Neural cell (in vitro differentiated cells): ENCODE measurements around the gene ZNRF4. TPM values are rescaled to one million over a fixed set of nuclear protein-coding genes. Genes with fewer than 3 reads are reported as not detected.
"Not testable (repeated sequence)": the region's sequence is repeated elsewhere in the genome, so short reads cannot be mapped to it uniquely, and the experiment has no call there.

Experiments
- H2AFZ ChIP-seq: fragments of 200-600, 300-800 bp; sonication (generic), shearing (Covaris generic); 2 replicates; pipeline ENCODE4 v1.6.0; 2014; ENCODE audit warnings: low read depth, mild to moderate bottlenecking, antibody characterized with exemption, low read length, moderate library complexity
- H3F3A ChIP-seq: fragments of 200-600 bp; shearing (Covaris generic); 2 replicates; pipeline ENCODE4 v1.6.1; 2016; ENCODE audit warnings: mild to moderate bottlenecking, moderate library complexity, mixed read lengths, antibody characterized with exemption, low read length; ENCODE audit not compliant: insufficient read depth, poor library complexity, severe bottlenecking
- H3K27ac ChIP-seq: fragments of 200-600, 300-800 bp; sonication (generic), shearing (Covaris generic); 2 replicates; pipeline ENCODE4 v1.5.1; 2014; ENCODE audit warnings: mild to moderate bottlenecking, low read length, moderate library complexity
- H3K27me3 ChIP-seq: fragments of 300-800, 200-600 bp; sonication (generic), shearing (Covaris generic); 2 replicates; pipeline ENCODE4 v1.6.0; 2014; ENCODE audit warnings: mild to moderate bottlenecking, low read depth, low read length, moderate library complexity; ENCODE audit not compliant: insufficient read depth
- H3K36me3 ChIP-seq: fragments of 300-800, 200-600 bp; sonication (generic), shearing (Covaris generic); 2 replicates; pipeline ENCODE4 v1.5.1; 2014; ENCODE audit warnings: mild to moderate bottlenecking, antibody characterized with exemption, low read length, moderate library complexity; ENCODE audit not compliant: insufficient read depth
- H3K4me2 ChIP-seq: fragments of 300-800, 200-600 bp; sonication (generic), shearing (Covaris generic); 2 replicates; pipeline ENCODE4 v1.6.0; 2014; ENCODE audit warnings: mild to moderate bottlenecking, low read length
- H3K4me3 ChIP-seq: fragments of 300-800, 200-600 bp; sonication (generic), shearing (Covaris generic); 2 replicates; pipeline ENCODE4 v1.5.1; 2014; ENCODE audit warnings: mild to moderate bottlenecking, low read length, moderate library complexity
- H3K79me2 ChIP-seq: fragments of 200-600 bp; shearing (Covaris generic); replicated peaks from 2 replicates; pipeline ENCODE4 v1.6.0; 2014; ENCODE audit warnings: mild to moderate bottlenecking, low read length, moderate library complexity; ENCODE audit not compliant: insufficient read depth
- H3K9ac ChIP-seq: fragments of 300-800, 200-600 bp; sonication (generic), shearing (Covaris generic); 2 replicates; pipeline ENCODE4 v1.6.1; 2016; ENCODE audit warnings: mild to moderate bottlenecking, low read length, mixed read lengths
- H3K9me2 ChIP-seq: fragments of 200-600 bp; shearing (Covaris generic); 2 replicates; pipeline ENCODE4 v1.6.1; 2016; ENCODE audit warnings: mild to moderate bottlenecking, low read length, mixed read lengths; ENCODE audit not compliant: insufficient read depth
- H3K9me3 ChIP-seq: fragments of 200-600, 300-800 bp; sonication (generic), shearing (Covaris generic); 2 replicates; pipeline ENCODE4 v1.6.1; 2016; ENCODE audit warnings: mild to moderate bottlenecking, mixed run types, low read length, moderate library complexity, mixed read lengths
- H4K20me1 ChIP-seq: fragments of 200-600 bp; shearing (Covaris generic); 2 replicates; pipeline ENCODE4 v1.6.1; 2016; ENCODE audit warnings: mild to moderate bottlenecking, mixed run types; ENCODE audit not compliant: insufficient read depth
- EP300 ChIP-seq: fragments of 450-650 bp; conservative IDR thresholded peaks from 2 replicates; pipeline ENCODE4 v1.6.1; 2014; ENCODE audit warnings: antibody characterized with exemption, mild to moderate bottlenecking, moderate library complexity; ENCODE audit not compliant: poor library complexity, severe bottlenecking
- EZH2 ChIP-seq: fragments of 200-600, 300-800 bp; shearing (Covaris generic), sonication (generic); IDR thresholded peaks from 2 replicates; pipeline ENCODE4 v1.6.1; 2014; ENCODE audit warnings: antibody characterized with exemption, low read length, borderline replicate concordance, mild to moderate bottlenecking; ENCODE audit not compliant: insufficient read depth, poor library complexity, severe bottlenecking
- MXI1 ChIP-seq: fragments of 450-650 bp; conservative IDR thresholded peaks from 2 replicates; pipeline ENCODE4 v1.6.1; 2014; ENCODE audit warnings: antibody characterized with exemption, mild to moderate bottlenecking; ENCODE audit not compliant: poor library complexity, severe bottlenecking
- POLR2AphosphoS5 ChIP-seq: IDR thresholded peaks from 2 replicates; pipeline ENCODE4 v1.6.1; 2012
- RAD21 ChIP-seq: fragments of 450-650 bp; conservative IDR thresholded peaks from 2 replicates; pipeline ENCODE4 v1.6.1; 2014; ENCODE audit warnings: antibody characterized with exemption, mild to moderate bottlenecking, moderate library complexity
- REST ChIP-seq: IDR thresholded peaks from 2 replicates; pipeline ENCODE4 v1.6.1; 2012; ENCODE audit warnings: borderline replicate concordance
- SMC3 ChIP-seq: fragments of 450-650 bp; conservative IDR thresholded peaks from 2 replicates; pipeline ENCODE4 v1.6.1; 2014; ENCODE audit warnings: antibody characterized with exemption, mild to moderate bottlenecking, moderate library complexity; ENCODE audit not compliant: poor library complexity
- TAF1 ChIP-seq: IDR thresholded peaks from 2 replicates; pipeline ENCODE4 v1.6.1; 2012; ENCODE audit warnings: low read depth
- polyA minus RNA-seq: library from RNA; depleted of rRNA, polyadenylated mRNA; stranded (reverse); fragments of >200 nt; gene quantifications from 2 replicates; pipeline ENCODE4 v1.2.3, GENCODE V29; 2014
- polyA plus RNA-seq: library from polyadenylated mRNA; depleted of rRNA; stranded (reverse); fragments of >200 nt; gene quantifications from 2 replicates; pipeline ENCODE4 v1.2.3, GENCODE V29; 2014
- TF ChIP-seq, protein P1 (sequence below): fragments of 450-650 bp; IDR thresholded peaks from 2 replicates; pipeline ENCODE4 v1.5.1; 2014; ENCODE audit warnings: antibody characterized with exemption, mild to moderate bottlenecking, moderate library complexity; ENCODE audit not compliant: poor library complexity, severe bottlenecking

ZNRF4 gene, protein sequence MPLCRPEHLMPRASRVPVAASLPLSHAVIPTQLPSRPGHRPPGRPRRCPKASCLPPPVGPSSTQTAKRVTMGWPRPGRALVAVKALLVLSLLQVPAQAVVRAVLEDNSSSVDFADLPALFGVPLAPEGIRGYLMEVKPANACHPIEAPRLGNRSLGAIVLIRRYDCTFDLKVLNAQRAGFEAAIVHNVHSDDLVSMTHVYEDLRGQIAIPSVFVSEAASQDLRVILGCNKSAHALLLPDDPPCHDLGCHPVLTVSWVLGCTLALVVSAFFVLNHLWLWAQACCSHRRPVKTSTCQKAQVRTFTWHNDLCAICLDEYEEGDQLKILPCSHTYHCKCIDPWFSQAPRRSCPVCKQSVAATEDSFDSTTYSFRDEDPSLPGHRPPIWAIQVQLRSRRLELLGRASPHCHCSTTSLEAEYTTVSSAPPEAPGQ
- not detected in 2 replicates for polyA plus RNA-seq
- polyA minus RNA-seq: not detected in 2 replicates

DNA sequence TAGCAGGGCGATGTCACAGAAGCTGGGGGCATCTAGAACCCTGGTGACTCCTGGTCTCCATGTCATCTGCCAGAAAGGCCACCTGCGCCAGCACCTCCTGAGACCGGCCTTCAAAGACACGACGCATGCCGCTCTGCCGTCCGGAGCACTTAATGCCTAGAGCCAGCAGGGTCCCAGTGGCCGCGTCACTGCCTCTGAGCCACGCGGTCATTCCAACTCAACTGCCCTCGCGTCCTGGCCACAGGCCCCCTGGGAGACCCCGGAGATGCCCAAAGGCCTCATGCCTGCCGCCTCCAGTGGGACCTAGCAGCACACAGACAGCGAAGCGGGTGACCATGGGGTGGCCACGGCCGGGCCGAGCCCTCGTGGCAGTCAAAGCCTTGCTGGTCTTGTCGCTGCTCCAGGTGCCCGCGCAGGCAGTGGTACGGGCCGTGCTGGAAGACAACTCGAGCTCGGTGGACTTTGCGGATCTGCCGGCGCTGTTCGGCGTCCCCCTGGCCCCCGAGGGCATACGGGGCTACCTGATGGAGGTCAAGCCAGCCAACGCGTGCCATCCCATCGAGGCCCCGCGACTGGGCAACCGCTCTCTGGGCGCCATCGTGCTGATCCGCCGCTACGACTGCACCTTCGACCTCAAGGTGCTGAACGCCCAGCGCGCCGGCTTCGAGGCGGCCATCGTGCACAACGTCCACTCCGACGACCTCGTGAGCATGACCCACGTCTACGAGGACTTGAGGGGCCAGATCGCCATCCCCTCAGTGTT lies at the start of gene ZNRF4:
TSS of gene ZNRF4 (plus strand) at position 51 of the 763 bp plus-strand sequence. CDS start at position 126, 75 bp downstream.
- Histone ChIP-seq H3F3A (no peaks in the 10 kb centered on the region), H3K79me2 (no peaks in the 10 kb centered on the region), H3K27me3 (no peaks in the 10 kb centered on the region), H3K4me2 (no peak within 1 kb of the TSS), H3K9me3 (no peaks in the 10 kb centered on the region), H3K9me2 (no peaks in the 10 kb centered on the region), H4K20me1 (no peaks in the 10 kb centered on the region), H3K4me3 (no peak within 1 kb of the TSS), H2AFZ (no peak within 1 kb of the TSS), H3K36me3 (no peaks in the 10 kb centered on the region), H3K9ac (no peak within 1 kb of the TSS), H3K27ac (no peak within 1 kb of the TSS)
- TF ChIP-seq SMC3 (no peak), EZH2 (no peak), MXI1 (no peak), EP300 (no peak), TAF1 (no peak), REST (no peak), RAD21 (no peak), POLR2AphosphoS5 (no peak)
- TF ChIP-seq, protein P1, sequence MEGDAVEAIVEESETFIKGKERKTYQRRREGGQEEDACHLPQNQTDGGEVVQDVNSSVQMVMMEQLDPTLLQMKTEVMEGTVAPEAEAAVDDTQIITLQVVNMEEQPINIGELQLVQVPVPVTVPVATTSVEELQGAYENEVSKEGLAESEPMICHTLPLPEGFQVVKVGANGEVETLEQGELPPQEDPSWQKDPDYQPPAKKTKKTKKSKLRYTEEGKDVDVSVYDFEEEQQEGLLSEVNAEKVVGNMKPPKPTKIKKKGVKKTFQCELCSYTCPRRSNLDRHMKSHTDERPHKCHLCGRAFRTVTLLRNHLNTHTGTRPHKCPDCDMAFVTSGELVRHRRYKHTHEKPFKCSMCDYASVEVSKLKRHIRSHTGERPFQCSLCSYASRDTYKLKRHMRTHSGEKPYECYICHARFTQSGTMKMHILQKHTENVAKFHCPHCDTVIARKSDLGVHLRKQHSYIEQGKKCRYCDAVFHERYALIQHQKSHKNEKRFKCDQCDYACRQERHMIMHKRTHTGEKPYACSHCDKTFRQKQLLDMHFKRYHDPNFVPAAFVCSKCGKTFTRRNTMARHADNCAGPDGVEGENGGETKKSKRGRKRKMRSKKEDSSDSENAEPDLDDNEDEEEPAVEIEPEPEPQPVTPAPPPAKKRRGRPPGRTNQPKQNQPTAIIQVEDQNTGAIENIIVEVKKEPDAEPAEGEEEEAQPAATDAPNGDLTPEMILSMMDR: no peak

- H3K4me2 ChIP-seq, H2AFZ ChIP-seq, H3K9ac ChIP-seq, H3F3A ChIP-seq, H3K27ac ChIP-seq, H3K4me3 ChIP-seq, H3K27me3 ChIP-seq, H3K9me2 ChIP-seq, H3K79me2 ChIP-seq, H3K36me3 ChIP-seq, H4K20me1 ChIP-seq, H3K9me3 ChIP-seq: not testable (repeated sequence)
Observed at GRCh38 chr19:5406198-5406597, 49.0 kb upstream of the ZNRF4 start.
